ENCODE results near the gene PURB. TPM values are rescaled to one million over a fixed set of nuclear protein-coding genes. Genes with fewer than 3 reads are reported as not detected.

Gene PURB
- polyA plus RNA-seq, 1 donor (not counting 4 experiments of a cell fraction or from before 2014, with no cell fraction given) = 7.7 TPM

DNA sequence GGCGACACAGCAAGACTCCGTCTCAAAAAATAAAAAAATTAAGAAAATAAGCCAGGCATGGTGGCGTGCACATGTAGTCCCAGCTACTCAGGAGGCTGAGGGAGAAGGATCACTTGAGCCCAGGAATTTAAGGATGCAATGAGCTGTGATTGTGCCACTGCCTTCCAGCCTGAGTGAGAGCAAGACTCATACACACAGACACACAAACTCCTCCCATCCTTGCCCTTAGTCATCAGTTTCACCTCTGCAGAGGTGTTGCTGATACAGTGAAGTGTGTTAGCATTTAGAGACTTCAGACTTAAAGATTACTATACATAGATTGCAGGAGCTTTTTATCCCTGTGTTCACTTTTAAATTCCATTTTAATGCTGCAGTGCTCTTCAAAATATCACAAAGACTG is 31.9 kb downstream of the PURB start:
- Histone ChIP-seq H3K4me3 (ENCODE audit: control insufficient read depth in 2 of 3, extremely low read depth in 1 of 3, insufficient read depth in 2 of 3, low read depth in 1 of 3, low read length in 3 of 3) (no peak overlapping the region), H3K9ac (ENCODE audit: control insufficient read depth, extremely low read depth, insufficient read depth, low read length) (no peak overlapping the region), H3K27me3 (ENCODE audit: control insufficient read depth, extremely low read depth, insufficient read depth, low read length) (no peaks in the 10 kb centered on the region), H4K20me1 (ENCODE audit: control insufficient read depth, extremely low read depth, insufficient read depth, low read length) (no peaks in the 10 kb centered on the region), H3K4me2 (ENCODE audit: control insufficient read depth, extremely low read depth, insufficient read depth, low read depth, low read length) (no peak overlapping the region), H3K36me3 (ENCODE audit: control insufficient read depth in 2 of 2, extremely low read depth in 1 of 2, insufficient read depth in 2 of 2, low read length in 2 of 2) (no peaks in the 10 kb centered on the region), H3K9me1 (ENCODE audit: control insufficient read depth, extremely low read depth, insufficient read depth, low read length) (no peaks in the 10 kb centered on the region), H3K4me1 (ENCODE audit: control insufficient read depth, extremely low read depth, insufficient read depth, low read length) (peaks cover 6% of the 10 kb centered on the region), H3K27ac (ENCODE audit: control insufficient read depth, insufficient read depth, low read length) (no peak overlapping the region), H3K79me2 (ENCODE audit: control insufficient read depth, insufficient read depth, low read length) (no peaks in the 10 kb centered on the region), H2AFZ (ENCODE audit: control insufficient read depth, low read length) (no peak overlapping the region), H3K9me3 (ENCODE audit: control insufficient read depth, low read depth, low read length) (no peaks in the 10 kb centered on the region)
- DNase-seq (ENCODE audit: low read depth, low spot score) (no peak), FAIRE-seq (peak; percentile 58)
- dilution Hi-C loops (cut with MboI; ENCODE audit: extremely low pct_ligation_motif_present, low sequenced_read_pairs) = no loop called here
- TF ChIP-seq CTCF (optimal IDR thresholded peaks at IDR 0.05 in 1 of 3, IDR thresholded peaks at IDR 0.05 in 1 of 3, conservative IDR thresholded peaks at IDR 0.05 in 1 of 3; ENCODE audit: extremely low read depth in 1 of 3, insufficient read depth in 2 of 3, low read length in 3 of 3) = no peak
- TF ChIP-seq EZH2 (IDR thresholded peaks at IDR 0.05; ENCODE audit: low read length) = no peak

DNA sequence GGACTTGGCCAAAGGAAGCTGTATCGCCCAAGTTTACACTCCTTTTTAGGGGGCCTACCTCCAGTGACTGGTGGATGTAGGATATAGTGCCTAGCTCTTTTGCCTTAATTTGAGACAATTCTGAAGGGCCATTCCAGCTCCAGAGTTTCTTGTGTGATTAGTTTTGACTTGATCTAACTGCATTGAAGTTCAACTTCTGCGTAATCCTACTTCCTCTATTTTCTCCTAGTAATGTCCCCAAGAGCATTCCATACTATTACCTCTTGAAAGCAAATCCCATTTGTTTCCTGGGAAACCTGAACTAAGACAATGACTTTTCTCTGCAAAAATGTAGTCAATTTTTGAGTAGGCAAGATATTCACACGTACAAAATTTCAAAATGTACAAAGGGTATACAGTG is 32.7 kb downstream of the PURB start:
- Histone ChIP-seq H2AFZ (ENCODE audit: control insufficient read depth, low read length) (no peak overlapping the region), H3K27me3 (ENCODE audit: control insufficient read depth, extremely low read depth, insufficient read depth, low read length) (no peaks in the 10 kb centered on the region), H3K9ac (ENCODE audit: control insufficient read depth, extremely low read depth, insufficient read depth, low read length) (no peak overlapping the region), H3K9me3 (ENCODE audit: control insufficient read depth, low read depth, low read length) (no peaks in the 10 kb centered on the region), H3K4me3 (ENCODE audit: control insufficient read depth in 2 of 3, extremely low read depth in 1 of 3, insufficient read depth in 2 of 3, low read depth in 1 of 3, low read length in 3 of 3) (no peak overlapping the region), H3K4me2 (ENCODE audit: control insufficient read depth, extremely low read depth, insufficient read depth, low read depth, low read length) (no peak overlapping the region), H3K27ac (ENCODE audit: control insufficient read depth, insufficient read depth, low read length) (no peak overlapping the region), H3K36me3 (ENCODE audit: control insufficient read depth in 2 of 2, extremely low read depth in 1 of 2, insufficient read depth in 2 of 2, low read length in 2 of 2) (no peaks in the 10 kb centered on the region), H3K4me1 (ENCODE audit: control insufficient read depth, extremely low read depth, insufficient read depth, low read length) (peaks cover 6% of the 10 kb centered on the region), H3K9me1 (ENCODE audit: control insufficient read depth, extremely low read depth, insufficient read depth, low read length) (no peaks in the 10 kb centered on the region), H4K20me1 (ENCODE audit: control insufficient read depth, extremely low read depth, insufficient read depth, low read length) (no peaks in the 10 kb centered on the region), H3K79me2 (ENCODE audit: control insufficient read depth, insufficient read depth, low read length) (no peaks in the 10 kb centered on the region)
- FAIRE-seq (no peak), DNase-seq (ENCODE audit: low read depth, low spot score) (no peak)
- dilution Hi-C loops (cut with MboI; ENCODE audit: extremely low pct_ligation_motif_present, low sequenced_read_pairs) = no loop called here
- TF ChIP-seq CTCF (optimal IDR thresholded peaks at IDR 0.05 in 1 of 3, IDR thresholded peaks at IDR 0.05 in 1 of 3, conservative IDR thresholded peaks at IDR 0.05 in 1 of 3; ENCODE audit: extremely low read depth in 1 of 3, insufficient read depth in 2 of 3, low read length in 3 of 3) (no peak), EZH2 (IDR thresholded peaks at IDR 0.05; ENCODE audit: low read length) (no peak)
